Heart left ventricle (tissue), 13 donors: ENCODE data around the gene ABCC1.

ENCODE experiments used
- POLR2A ChIP-seq, 2 donors: fragments of 450-650 bp; IDR thresholded peaks; one replicate each; pipeline ENCODE4 v1.6.1; 2017; ENCODE audit warnings: antibody characterized with exemption in 2 of 2, mild to moderate bottlenecking in 2 of 2, moderate library complexity in 2 of 2
- TF ChIP-seq, protein P1 (sequence below), 12 donors: fragments of 200-600 bp; sonication (generic) in 4 of 12; IDR thresholded peaks; one replicate each; pipeline versions ENCODE4 v1.5.0 to v1.8.0; 2018 to 2022; ENCODE audit warnings: antibody characterized with exemption in 12 of 12, mild to moderate bottlenecking in 5 of 12
- donor health status: ischemic (EF 13 %, LVEDD 7.1; RV severe dilation, severe dysfunction).
- donor health status: DM: no; HTN: yes; CAD: no.
- donor health status: DM: no; HTN: no; CAD: no.
- donor health status: ischemic (EF 25% LVEDD 6.9; RV normal size, moderate dysfunction).
- donor health status: ischemic (EF 25% LVEDD 5.7; RV mildly dilated, moderate dysfunction).
- donor health status: ischemic (EF 35%, LVEDD 5.7; RV mildly dilated, moderate dysfunction).
- donor health status: nonischemic (EF 11% LVEDD 7.7; RV severe dilation, severe dysfunction).
- donor health status: DM: yes; HTN: yes; CAD: no.
- donor health status: PGD.
- donor health status: ischemic (EF 29% LVEDD 5.4; RV normal size, mild dysfunction).
- donor health status: nonischemic (EF 23%, LVEDD 6.1; RV moderate dilation, normal function).

DNA sequence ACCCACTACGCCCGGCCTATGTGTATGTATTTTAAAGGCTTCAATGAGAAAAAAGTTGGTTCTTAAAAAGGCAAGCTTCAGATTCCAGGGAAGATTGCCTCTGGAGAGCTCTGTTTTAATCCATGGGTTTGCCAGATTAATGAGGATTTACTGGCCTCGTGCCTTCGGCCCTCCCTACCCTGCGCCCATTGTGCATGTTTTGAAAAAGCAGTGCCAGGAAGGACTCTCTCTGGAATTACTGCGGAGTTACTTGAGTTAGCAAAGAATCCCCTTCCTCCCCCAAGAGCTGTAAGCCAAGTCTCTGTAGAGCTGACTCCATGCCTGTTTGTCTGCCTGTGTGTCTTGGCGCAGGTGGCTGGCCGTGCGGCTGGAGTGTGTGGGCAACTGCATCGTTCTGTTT is 175.0 kb downstream of the ABCC1 start:
- TF ChIP-seq POLR2A (IDR thresholded peaks at IDR 0.05): no peak
- TF ChIP-seq, protein P1, sequence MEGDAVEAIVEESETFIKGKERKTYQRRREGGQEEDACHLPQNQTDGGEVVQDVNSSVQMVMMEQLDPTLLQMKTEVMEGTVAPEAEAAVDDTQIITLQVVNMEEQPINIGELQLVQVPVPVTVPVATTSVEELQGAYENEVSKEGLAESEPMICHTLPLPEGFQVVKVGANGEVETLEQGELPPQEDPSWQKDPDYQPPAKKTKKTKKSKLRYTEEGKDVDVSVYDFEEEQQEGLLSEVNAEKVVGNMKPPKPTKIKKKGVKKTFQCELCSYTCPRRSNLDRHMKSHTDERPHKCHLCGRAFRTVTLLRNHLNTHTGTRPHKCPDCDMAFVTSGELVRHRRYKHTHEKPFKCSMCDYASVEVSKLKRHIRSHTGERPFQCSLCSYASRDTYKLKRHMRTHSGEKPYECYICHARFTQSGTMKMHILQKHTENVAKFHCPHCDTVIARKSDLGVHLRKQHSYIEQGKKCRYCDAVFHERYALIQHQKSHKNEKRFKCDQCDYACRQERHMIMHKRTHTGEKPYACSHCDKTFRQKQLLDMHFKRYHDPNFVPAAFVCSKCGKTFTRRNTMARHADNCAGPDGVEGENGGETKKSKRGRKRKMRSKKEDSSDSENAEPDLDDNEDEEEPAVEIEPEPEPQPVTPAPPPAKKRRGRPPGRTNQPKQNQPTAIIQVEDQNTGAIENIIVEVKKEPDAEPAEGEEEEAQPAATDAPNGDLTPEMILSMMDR (IDR thresholded peaks at IDR 0.05): no peak
